Type B pancreatic cell (in vitro differentiated cells): Measurements from ENCODE around the gene DNAL4. TPM values are rescaled to one million over a fixed set of nuclear protein-coding genes. Genes with fewer than 3 reads are reported as not detected.

ENCODE experiments used
- DNase-seq: peaks from one replicate; pipeline ENCODE4 v3.0.0; 2021; ENCODE audit warnings: mixed read lengths; ENCODE audit not compliant: unreplicated experiment; ENCODE audit errors: extremely low spot score
- H3K27ac Mint-ChIP-seq: 2 replicates; pipeline ENCODE4 v1.8.0; 2021; ENCODE audit warnings: mild to moderate bottlenecking, mixed read lengths
- H3K27me3 Mint-ChIP-seq: 2 replicates; pipeline ENCODE4 v1.8.0; 2021; ENCODE audit warnings: mixed read lengths
- H3K36me3 Mint-ChIP-seq: 2 replicates; pipeline ENCODE4 v1.8.0; 2021; ENCODE audit warnings: mixed read lengths
- H3K4me1 Mint-ChIP-seq: one replicate; pipeline ENCODE4 v1.8.0; 2021; ENCODE audit warnings: mixed read lengths; ENCODE audit not compliant: unreplicated experiment
- H3K4me3 Mint-ChIP-seq: 2 replicates; pipeline ENCODE4 v1.8.0; 2021; ENCODE audit warnings: mild to moderate bottlenecking, mixed read lengths
- H3K9me3 Mint-ChIP-seq: 2 replicates; pipeline ENCODE4 v1.8.0; 2021; ENCODE audit warnings: mixed read lengths
- CTCF ChIP-seq: fragments of 200-600 bp; sonication (generic); conservative IDR thresholded peaks from 2 replicates; pipeline ENCODE4 v1.5.0; 2021; ENCODE audit warnings: antibody characterized with exemption, mild to moderate bottlenecking
- long read RNA-seq: library from polyadenylated mRNA; unstranded; transcript quantifications from one replicate; pipeline ENCODE4 v2.0.0, GENCODE V29; 2020
- total RNA-seq: library from RNA; stranded (reverse); gene quantifications from 2 replicates; pipeline ENCODE4 v1.2.1, GENCODE V29; 2021; ENCODE audit warnings: low replicate concordance

Gene DNAL4
- total RNA-seq, result 23.9 and 31.5 TPM in 2 replicates
- long read RNA-seq, partial matches to known transcripts, result 0 of 5 reads
- long read RNA-seq, other reads (novel, unspliced or antisense), result 1 of 5 reads

- Mint-ChIP-seq H3K27ac (peak within 1 kb of the TSS; percentile 75), H3K9me3 (no peaks in the 10 kb centered on the region), H3K4me3 (peak within 1 kb of the TSS; percentile 94), H3K27me3 (peaks cover 43% of the 10 kb centered on the region), H3K4me1 (peaks cover 12% of the 10 kb centered on the region), H3K36me3 (no peaks in the 10 kb centered on the region)
- TF ChIP-seq CTCF, result no peak
- peak; percentile 85 for DNase-seq
Observed at GRCh38 chr22:38793721-38794466, at the start of gene DNAL4. Gene DNAL4, minus strand, starts transcription at chr22:38794143. Its CDS starts 11,412 bp downstream, at chr22:38782731.

GRCh38 chr22:38843201-38843656 is 49.3 kb upstream of the DNAL4 start:
- H3K9me3 Mint-ChIP-seq, result no peaks in the 10 kb centered on the region
- H3K27ac Mint-ChIP-seq, result no peak overlapping the region

GRCh38 chr22:38842512-38843200 is 48.7 kb upstream of the DNAL4 start:
- H3K27me3 Mint-ChIP-seq, result peaks cover 75% of the 10 kb centered on the region
- H3K36me3 Mint-ChIP-seq, result no peaks in the 10 kb centered on the region
- no peak overlapping the region for H3K27ac Mint-ChIP-seq
- DNase-seq, result no peak
- H3K9me3 Mint-ChIP-seq, result no peaks in the 10 kb centered on the region
- peak overlapping the region; percentile 86 for H3K4me3 Mint-ChIP-seq
- no peaks in the 10 kb centered on the region for H3K4me1 Mint-ChIP-seq
- no peak for TF ChIP-seq CTCF

More at GRCh38 chr22:38843201-38843656, 49.3 kb upstream of the DNAL4 start:
- Mint-ChIP-seq H3K36me3 (no peaks in the 10 kb centered on the region), H3K27me3 (peaks cover 75% of the 10 kb centered on the region), H3K4me1 (no peaks in the 10 kb centered on the region), H3K4me3 (no peak overlapping the region)
- DNase-seq, result no peak
- peak; percentile 60 for TF ChIP-seq CTCF

GRCh38 chr22:38841635-38842034 is 47.7 kb upstream of the DNAL4 start:
- no peaks in the 10 kb centered on the region for H3K9me3 Mint-ChIP-seq
- no peaks in the 10 kb centered on the region for H3K4me1 Mint-ChIP-seq
- H3K4me3 Mint-ChIP-seq, result peak overlapping the region; percentile 86
- no peak overlapping the region for H3K27ac Mint-ChIP-seq
- H3K36me3 Mint-ChIP-seq, result no peaks in the 10 kb centered on the region
- no peak for TF ChIP-seq CTCF
- peaks cover 69% of the 10 kb centered on the region for H3K27me3 Mint-ChIP-seq
- DNase-seq, result no peak

- DNase-seq, result no peak
- Mint-ChIP-seq H3K27me3 (peaks cover 68% of the 10 kb centered on the region), H3K27ac (no peak overlapping the region), H3K4me3 (no peak overlapping the region), H3K4me1 (no peaks in the 10 kb centered on the region), H3K9me3 (no peaks in the 10 kb centered on the region), H3K36me3 (no peaks in the 10 kb centered on the region)
- no peak for TF ChIP-seq CTCF
Observed at GRCh38 chr22:38841211-38841610, 47.3 kb upstream of the DNAL4 start.
